ENCODE results near the gene FAM161A. TPM values are rescaled to one million over a fixed set of nuclear protein-coding genes. Genes with fewer than 3 reads are reported as not detected.
A peak's percentile ranks its signal among the peaks of the same experiment; 100 is the strongest.
"Not testable (repeated sequence)": the region's sequence is repeated elsewhere in the genome, so short reads cannot be mapped to it uniquely, and the experiment has no call there.

Gene FAM161A
- total RNA-seq, 3 donors from 2014 or later (not counting 1 experiment from before 2014, with no cell fraction given): 0.68 to 1.1 (median 0.88) TPM

- H3K27me3 Mint-ChIP-seq (ENCODE audit: low read depth in 2 of 2): no peaks in the 10 kb centered on the region
Measured at GRCh38 chr2:61882850-61883249, 29.0 kb upstream of the FAM161A start.

GRCh38 chr2:61879351-61879750 lies 25.5 kb upstream of the FAM161A start:
- H3K9me3 Mint-ChIP-seq; intact Hi-C loops (cut with micrococcal nuclease); H3K27ac ChIP-seq (ENCODE audit: low read length); H3K4me3 ChIP-seq (ENCODE audit: low read length); H3K9me3 ChIP-seq (ENCODE audit: control insufficient read depth, insufficient read depth, low read length); ATAC-seq; H3K27me3 Mint-ChIP-seq (ENCODE audit: low read depth in 2 of 2); H3K4me1 ChIP-seq (ENCODE audit: control insufficient read depth, insufficient read depth, low read length); H3K27me3 ChIP-seq (ENCODE audit: control insufficient read depth, insufficient read depth, low read length); H3K4me3 Mint-ChIP-seq; H3K4me1 Mint-ChIP-seq; DNase-seq; H3K36me3 Mint-ChIP-seq: not testable (repeated sequence)
- peaks cover 85% of the 10 kb centered on the region for H3K36me3 ChIP-seq (ENCODE audit: control insufficient read depth, insufficient read depth, low read length)
- 100% methylated on average over 2 of the region's 4 CpGs for WGBS (ENCODE audit: insufficient coverage)
- H3K27ac Mint-ChIP-seq: peak overlapping the region in 1 of 2 donors; percentile 51

More at GRCh38 chr2:61882850-61883249, 29.0 kb upstream of the FAM161A start:
- TF ChIP-seq CTCF (IDR thresholded peaks at IDR 0.05): no peak
- H3K36me3 ChIP-seq (ENCODE audit: control insufficient read depth, insufficient read depth, low read length): peaks cover 58% of the 10 kb centered on the region
- H3K27me3 ChIP-seq (ENCODE audit: control insufficient read depth, insufficient read depth, low read length): no peaks in the 10 kb centered on the region
- Mint-ChIP-seq H3K36me3 (no peaks in the 10 kb centered on the region), H3K4me3 (no peak overlapping the region), H3K4me1 (peaks cover 15 to 23% of the 10 kb centered on the region in 2 donors), H3K27ac (no peak overlapping the region), H3K9me3 (no peaks in the 10 kb centered on the region)
- ATAC-seq (no peak), DNase-seq (no peak)
- intact Hi-C loops (cut with micrococcal nuclease): no loop called here
- H3K4me3 ChIP-seq (ENCODE audit: low read length): no peak overlapping the region
- H3K27ac ChIP-seq (ENCODE audit: low read length): no peak overlapping the region
- 98% methylated on average over 5 of the region's 5 CpGs for WGBS (ENCODE audit: insufficient coverage)
- peaks cover 11% of the 10 kb centered on the region for H3K4me1 ChIP-seq (ENCODE audit: control insufficient read depth, insufficient read depth, low read length)
- no peaks in the 10 kb centered on the region for H3K9me3 ChIP-seq (ENCODE audit: control insufficient read depth, insufficient read depth, low read length)

- Mint-ChIP-seq H3K9me3 (no peaks in the 10 kb centered on the region), H3K4me3 (no peak overlapping the region), H3K27me3 (ENCODE audit: low read depth in 2 of 2) (no peaks in the 10 kb centered on the region), H3K27ac (no peak overlapping the region), H3K4me1 (no peaks in the 10 kb centered on the region), H3K36me3 (peaks cover 7% of the 10 kb centered on the region)
- no peak for TF ChIP-seq CTCF (IDR thresholded peaks at IDR 0.05)
- intact Hi-C loops (cut with micrococcal nuclease): no loop called here
- H3K9me3 ChIP-seq (ENCODE audit: control insufficient read depth, insufficient read depth, low read length): no peaks in the 10 kb centered on the region
- no peak overlapping the region for H3K27ac ChIP-seq (ENCODE audit: low read length)
- no peak overlapping the region for H3K4me3 ChIP-seq (ENCODE audit: low read length)
- peaks cover 88% of the 10 kb centered on the region for H3K36me3 ChIP-seq (ENCODE audit: control insufficient read depth, insufficient read depth, low read length)
- no peaks in the 10 kb centered on the region for H3K4me1 ChIP-seq (ENCODE audit: control insufficient read depth, insufficient read depth, low read length)
- DNase-seq: no peak
- 94% methylated on average over 3 of the region's 3 CpGs for whole genome bisulfite sequencing (ENCODE audit: insufficient coverage)
- H3K27me3 ChIP-seq (ENCODE audit: control insufficient read depth, insufficient read depth, low read length): no peaks in the 10 kb centered on the region
- no peak for ATAC-seq
Measured at GRCh38 chr2:61878761-61879160, 24.9 kb upstream of the FAM161A start.

GRCh38 chr2:61877571-61878245 lies 23.8 kb upstream of the FAM161A start:
- no peak for ATAC-seq
- Histone ChIP-seq H3K4me1 (ENCODE audit: control insufficient read depth, insufficient read depth, low read length) (no peaks in the 10 kb centered on the region), H3K36me3 (ENCODE audit: control insufficient read depth, insufficient read depth, low read length) (peaks cover 85% of the 10 kb centered on the region), H3K4me3 (ENCODE audit: low read length) (no peak overlapping the region), H3K27ac (ENCODE audit: low read length) (no peak overlapping the region), H3K27me3 (ENCODE audit: control insufficient read depth, insufficient read depth, low read length) (no peaks in the 10 kb centered on the region), H3K9me3 (ENCODE audit: control insufficient read depth, insufficient read depth, low read length) (no peaks in the 10 kb centered on the region)
- H3K9me3 Mint-ChIP-seq: no peaks in the 10 kb centered on the region
- H3K36me3 Mint-ChIP-seq: peaks cover 7% of the 10 kb centered on the region
- no peaks in the 10 kb centered on the region for H3K27me3 Mint-ChIP-seq (ENCODE audit: low read depth in 2 of 2)
- TF ChIP-seq CTCF (IDR thresholded peaks at IDR 0.05): no peak
- intact Hi-C loops (cut with micrococcal nuclease): no loop called here
- DNase-seq: no peak
- no peak overlapping the region for H3K4me3 Mint-ChIP-seq
- 100% methylated on average over 2 of the region's 4 CpGs for WGBS (ENCODE audit: insufficient coverage)
- no peaks in the 10 kb centered on the region for H3K4me1 Mint-ChIP-seq
- no peak overlapping the region for H3K27ac Mint-ChIP-seq

Data from natural killer cell (primary cell).